Measurements from ENCODE around the gene STX5. TPM values are rescaled to one million over a fixed set of nuclear protein-coding genes. Genes with fewer than 3 reads are reported as not detected.

STX5 gene
- total and polyA plus RNA-seq, 2 donors from 2014 or later: 39.6 to 44.6 TPM

DNA sequence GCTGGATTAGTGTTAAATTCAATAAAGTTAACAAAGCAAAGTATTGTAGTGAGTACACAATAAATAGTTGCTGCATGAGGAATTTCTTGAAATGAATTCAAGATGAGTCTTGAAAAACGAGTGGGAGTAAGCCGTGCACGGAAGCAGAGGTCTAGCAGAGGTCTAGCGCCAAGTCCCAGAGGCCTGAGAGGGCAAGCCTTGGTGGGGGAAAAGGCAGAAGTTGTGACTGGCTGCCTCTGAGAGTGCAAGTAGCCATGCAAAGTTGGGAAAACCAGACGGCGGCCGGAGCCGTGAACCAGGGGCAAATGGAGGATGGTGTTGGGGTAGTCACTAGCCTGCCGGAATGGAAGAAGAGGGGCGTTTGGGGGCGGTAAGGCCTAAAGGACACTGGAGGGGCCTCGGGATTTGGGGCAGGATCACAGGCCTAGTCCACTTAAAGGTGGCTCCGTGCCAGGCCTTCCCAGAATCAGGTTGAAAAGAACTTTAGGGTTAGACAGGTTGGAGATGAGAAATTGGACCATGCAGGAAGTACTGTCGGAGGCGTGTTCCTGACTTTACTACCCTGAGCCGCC is 48.5 kb upstream of the STX5 start:
- H3K4me3 ChIP-seq (ENCODE audit: low read length in 3 of 3): peak overlapping the region; percentile 98 to 100 (median 99)
- peak overlapping the region; percentile 75 to 100 (median 99) for H3K9ac ChIP-seq (ENCODE audit: low read length in 3 of 3)
- intact Hi-C loops (cut with DNase I): no loop called here
- DNase-seq (peak in 1 of 5 donors; percentile 77), FAIRE-seq (no peak)
- H3K9me3 ChIP-seq (ENCODE audit: control insufficient read depth in 2 of 3, insufficient read depth in 1 of 3, low read length in 3 of 3): no peaks in the 10 kb centered on the region
- no peaks in the 10 kb centered on the region for H3K27me3 ChIP-seq (ENCODE audit: control insufficient read depth, insufficient read depth, low read length)
- H3K4me1 ChIP-seq (ENCODE audit: control insufficient read depth in 2 of 3, insufficient read depth in 2 of 3, low read depth in 1 of 3, low read length in 3 of 3): peaks cover 5 to 34% (median 28%) of the 10 kb centered on the region in 3 donors
- TF ChIP-seq, protein P1, sequence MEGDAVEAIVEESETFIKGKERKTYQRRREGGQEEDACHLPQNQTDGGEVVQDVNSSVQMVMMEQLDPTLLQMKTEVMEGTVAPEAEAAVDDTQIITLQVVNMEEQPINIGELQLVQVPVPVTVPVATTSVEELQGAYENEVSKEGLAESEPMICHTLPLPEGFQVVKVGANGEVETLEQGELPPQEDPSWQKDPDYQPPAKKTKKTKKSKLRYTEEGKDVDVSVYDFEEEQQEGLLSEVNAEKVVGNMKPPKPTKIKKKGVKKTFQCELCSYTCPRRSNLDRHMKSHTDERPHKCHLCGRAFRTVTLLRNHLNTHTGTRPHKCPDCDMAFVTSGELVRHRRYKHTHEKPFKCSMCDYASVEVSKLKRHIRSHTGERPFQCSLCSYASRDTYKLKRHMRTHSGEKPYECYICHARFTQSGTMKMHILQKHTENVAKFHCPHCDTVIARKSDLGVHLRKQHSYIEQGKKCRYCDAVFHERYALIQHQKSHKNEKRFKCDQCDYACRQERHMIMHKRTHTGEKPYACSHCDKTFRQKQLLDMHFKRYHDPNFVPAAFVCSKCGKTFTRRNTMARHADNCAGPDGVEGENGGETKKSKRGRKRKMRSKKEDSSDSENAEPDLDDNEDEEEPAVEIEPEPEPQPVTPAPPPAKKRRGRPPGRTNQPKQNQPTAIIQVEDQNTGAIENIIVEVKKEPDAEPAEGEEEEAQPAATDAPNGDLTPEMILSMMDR (IDR thresholded peaks at IDR 0.05; ENCODE audit: borderline replicate concordance, extremely low read depth, insufficient read depth): no peak
- peaks cover 14 to 33% (median 23%) of the 10 kb centered on the region in 3 donors for H3K36me3 ChIP-seq (ENCODE audit: control insufficient read depth in 2 of 3, insufficient read depth in 3 of 3, low read length in 3 of 3)
- H3K27ac ChIP-seq (ENCODE audit: low read depth in 2 of 2, low read length in 2 of 2): peak overlapping the region; percentile 97 to 100

DNA sequence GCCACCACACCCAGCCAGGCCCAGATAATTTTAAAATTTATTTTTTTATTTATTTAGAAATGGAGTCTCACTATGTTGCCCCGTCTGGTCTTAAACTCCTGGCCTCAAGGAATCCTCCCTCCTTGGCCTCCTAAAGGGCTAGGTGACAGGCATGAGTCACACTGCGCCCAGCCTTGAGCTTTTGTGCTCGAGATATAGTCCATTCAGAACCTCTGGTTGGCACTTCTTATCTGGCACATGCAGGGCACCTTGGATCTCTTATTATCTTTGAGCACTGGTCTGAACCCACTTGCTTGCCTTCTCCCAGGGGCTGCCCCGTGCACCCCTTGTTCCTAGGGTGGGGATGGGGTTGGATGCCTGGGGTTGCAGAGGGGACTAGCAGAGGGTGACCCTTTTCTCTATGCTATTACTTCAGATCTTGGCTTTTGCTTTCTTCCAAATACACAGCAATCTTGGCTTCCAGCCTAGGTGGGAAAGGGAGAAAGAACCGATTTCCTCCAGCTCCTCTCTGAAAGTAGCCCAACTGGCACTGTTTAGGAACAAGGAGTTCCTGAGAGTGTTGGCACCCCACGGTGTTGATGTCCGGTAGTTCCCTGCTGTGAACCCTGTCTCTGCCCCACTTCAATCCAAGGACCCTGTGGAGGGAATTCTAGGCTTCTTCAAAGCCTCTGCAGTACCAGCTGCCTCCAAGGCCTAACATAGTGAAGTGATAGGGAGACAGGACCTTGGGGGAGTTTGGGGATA is 47.6 kb upstream of the STX5 start:
- no peaks in the 10 kb centered on the region for H3K27me3 ChIP-seq (ENCODE audit: control insufficient read depth, insufficient read depth, low read length)
- no peak for FAIRE-seq
- H3K27ac ChIP-seq (ENCODE audit: low read depth in 2 of 2, low read length in 2 of 2): peak overlapping the region; percentile 97 to 100
- H3K4me1 ChIP-seq (ENCODE audit: control insufficient read depth in 2 of 3, insufficient read depth in 2 of 3, low read depth in 1 of 3, low read length in 3 of 3): peaks cover 5 to 28% (median 24%) of the 10 kb centered on the region in 3 donors
- H3K36me3 ChIP-seq (ENCODE audit: control insufficient read depth in 2 of 3, insufficient read depth in 3 of 3, low read length in 3 of 3): peaks cover 9 to 25% (median 17%) of the 10 kb centered on the region in 3 donors
- TF ChIP-seq, protein P1 (IDR thresholded peaks at IDR 0.05; ENCODE audit: borderline replicate concordance, extremely low read depth, insufficient read depth): no peak
- DNase-seq: peak in 1 of 5 donors; percentile 23
- peak overlapping the region in 1 of 3 donors; percentile 100 for H3K9ac ChIP-seq (ENCODE audit: low read length in 3 of 3)
- H3K9me3 ChIP-seq (ENCODE audit: control insufficient read depth in 2 of 3, insufficient read depth in 1 of 3, low read length in 3 of 3): no peaks in the 10 kb centered on the region
- intact Hi-C loops (cut with DNase I): no loop called here
- peak overlapping the region in 2 of 3 donors; percentile 98 to 100 for H3K4me3 ChIP-seq (ENCODE audit: low read length in 3 of 3)

DNA sequence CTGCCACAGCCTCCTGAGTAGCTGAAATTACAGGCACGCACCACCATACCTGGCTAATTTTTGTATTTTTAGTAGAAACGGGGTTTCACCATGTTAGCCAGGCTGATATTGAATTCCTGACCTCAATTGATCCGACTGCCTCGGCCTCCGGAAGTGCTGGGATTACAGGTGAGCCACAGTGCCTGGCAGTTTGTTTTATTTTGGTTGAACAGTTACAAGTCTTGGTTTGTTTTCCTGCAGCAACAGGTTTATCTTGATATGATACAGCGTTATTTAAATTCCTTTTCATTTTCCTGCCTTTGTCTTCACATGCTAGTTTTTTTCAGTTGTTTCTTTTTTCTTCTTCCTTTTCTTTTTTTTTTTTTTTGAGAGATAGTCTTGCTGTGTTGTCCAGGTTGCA is 44.9 kb upstream of the STX5 start:
- peaks cover 3 to 11% (median 10%) of the 10 kb centered on the region in 3 donors for H3K4me1 ChIP-seq (ENCODE audit: control insufficient read depth in 2 of 3, insufficient read depth in 2 of 3, low read depth in 1 of 3, low read length in 3 of 3)
- no peak overlapping the region for H3K4me3 ChIP-seq (ENCODE audit: low read length in 3 of 3)
- FAIRE-seq (no peak), DNase-seq (no peak)
- no peak overlapping the region for H3K27ac ChIP-seq (ENCODE audit: low read depth in 2 of 2, low read length in 2 of 2)
- no peaks in the 10 kb centered on the region for H3K9me3 ChIP-seq (ENCODE audit: control insufficient read depth in 2 of 3, insufficient read depth in 1 of 3, low read length in 3 of 3)
- H3K27me3 ChIP-seq (ENCODE audit: control insufficient read depth, insufficient read depth, low read length): no peaks in the 10 kb centered on the region
- intact Hi-C loops (cut with DNase I): no loop called here
- H3K9ac ChIP-seq (ENCODE audit: low read length in 3 of 3): no peak overlapping the region
- H3K36me3 ChIP-seq (ENCODE audit: control insufficient read depth in 2 of 3, insufficient read depth in 3 of 3, low read length in 3 of 3): no peaks in the 10 kb centered on the region
- TF ChIP-seq, protein P1 (IDR thresholded peaks at IDR 0.05; ENCODE audit: borderline replicate concordance, extremely low read depth, insufficient read depth): no peak

Measured in kidney (tissue), 14 donors.